K562 (cell line): ENCODE results near the gene MRPL10. TPM values are rescaled to one million over a fixed set of nuclear protein-coding genes. Genes with fewer than 3 reads are reported as not detected.

Experiments used
- CBX1 ChIP-seq: sonication (generic); IDR thresholded peaks from 2 replicates; pipeline ENCODE4 v1.6.1; 2016; ENCODE audit warnings: antibody characterized with exemption, low read depth, mild to moderate bottlenecking
- CHD2 ChIP-seq: IDR thresholded peaks from 2 replicates; pipeline ENCODE4 v1.6.1; 2011; ENCODE audit warnings: low read depth, low read length
- E2F6 ChIP-seq, 2 experiments: IDR thresholded peaks; 2 replicates each; pipeline ENCODE4 v1.6.1; 2011; ENCODE audit warnings: borderline replicate concordance in 1 of 2, control low read depth in 1 of 2, low read depth in 1 of 2, low read length in 1 of 2, mild to moderate bottlenecking in 1 of 2, mixed read lengths in 1 of 2, moderate library complexity in 1 of 2; ENCODE audit not compliant: insufficient read depth in 1 of 2, insufficient read length in 1 of 2, poor library complexity in 1 of 2, severe bottlenecking in 1 of 2; ENCODE audit errors: extremely low read depth in 1 of 2
- HES1 ChIP-seq: fragments of 450-650 bp; IDR thresholded peaks from 2 replicates; pipeline ENCODE4 v1.6.1; 2016; ENCODE audit warnings: low read depth, mild to moderate bottlenecking, moderate library complexity
- MAFF ChIP-seq: IDR thresholded peaks from 2 replicates; pipeline ENCODE4 v1.6.1; 2012; ENCODE audit warnings: low read length, improper control_type of control experiment
- NR1H2 ChIP-seq: sonication (generic); formaldehyde crosslinking; IDR thresholded peaks from 2 replicates; pipeline ENCODE4 v1.4.0; 2020; ENCODE audit warnings: mild to moderate bottlenecking, missing genetic modification reagents
- OTX1 ChIP-seq: fragments of 450-650 bp; formaldehyde crosslinking; IDR thresholded peaks from 2 replicates; pipeline ENCODE4 v1.4.0; 2022; ENCODE audit warnings: mild to moderate bottlenecking
- PCBP1 ChIP-seq: fragments of 200-400 bp; formaldehyde crosslinking; IDR thresholded peaks from 2 replicates; pipeline ENCODE4 v1.6.1; 2018; ENCODE audit warnings: mild to moderate bottlenecking, low read depth, low read length; ENCODE audit not compliant: poor library complexity, severe bottlenecking
- PHF21A ChIP-seq: fragments of 450-650 bp; IDR thresholded peaks from 2 replicates; pipeline ENCODE4 v1.6.1; 2017; ENCODE audit warnings: low read depth, borderline replicate concordance
- POLR2B ChIP-seq: fragments of 450-650 bp; IDR thresholded peaks from 2 replicates; pipeline ENCODE4 v1.6.1; 2018; ENCODE audit warnings: low read depth; ENCODE audit not compliant: partially characterized antibody
- POLR3G ChIP-seq: IDR thresholded peaks from 2 replicates; pipeline ENCODE4 v1.6.1; 2011; ENCODE audit not compliant: insufficient read length, insufficient replicate concordance; ENCODE audit errors: extremely low read depth
- PRMT5 ChIP-seq: sonication (generic); formaldehyde crosslinking; IDR thresholded peaks from 2 replicates; pipeline ENCODE4 v1.5.0; 2020; ENCODE audit warnings: missing genetic modification reagents
- RAD21 ChIP-seq, 2 experiments: fragments of 250-450 bp in 1 of 2; fragments of 450-650 bp in 1 of 2; sonication (Bioruptor Pico) in 1 of 2; formaldehyde crosslinking in 1 of 2; IDR thresholded peaks in 1 of 2; conservative IDR thresholded peaks in 1 of 2; 2 replicates each; pipeline versions ENCODE4 v1.4.0 to v1.8.0; 2020 to 2022; ENCODE audit warnings: mild to moderate bottlenecking in 2 of 2, moderate library complexity in 1 of 2
- RUNX1 ChIP-seq: sonication (generic); IDR thresholded peaks from 2 replicates; pipeline ENCODE4 v1.6.1; 2016; ENCODE audit warnings: antibody characterized with exemption, low read depth
- STAG1 ChIP-seq: sonication (generic); formaldehyde crosslinking; IDR thresholded peaks from 2 replicates; pipeline ENCODE4 v1.5.0; 2020; ENCODE audit warnings: missing genetic modification reagents, borderline replicate concordance
- TAF9B ChIP-seq: fragments of 450-650 bp; IDR thresholded peaks from 2 replicates; pipeline ENCODE4 v1.6.1; 2018; ENCODE audit warnings: mild to moderate bottlenecking; ENCODE audit not compliant: partially characterized antibody
- TEAD4 ChIP-seq, 2 experiments: sonication (generic) in 1 of 2; formaldehyde crosslinking in 1 of 2; IDR thresholded peaks; 2 replicates each; pipeline versions ENCODE4 v1.6.1 to v1.8.0; 2012 to 2022; ENCODE audit warnings: borderline replicate concordance in 1 of 2, inconsistent platforms in 1 of 2, low read length in 1 of 2, mild to moderate bottlenecking in 1 of 2, missing genetic modification reagents in 1 of 2
- THRB ChIP-seq: fragments of 450-650 bp; formaldehyde crosslinking; conservative IDR thresholded peaks from 2 replicates; pipeline ENCODE4 v1.4.0; 2022; ENCODE audit warnings: mild to moderate bottlenecking, missing genetic modification characterization
- YY1 ChIP-seq, 3 experiments: IDR thresholded peaks; 2 replicates each; pipeline ENCODE4 v1.6.1; 2011; ENCODE audit warnings: low read length in 2 of 3, mild to moderate bottlenecking in 2 of 3, moderate library complexity in 2 of 3, borderline replicate concordance in 1 of 3, control low read depth in 1 of 3, low read depth in 1 of 3; ENCODE audit not compliant: insufficient read depth in 3 of 3, insufficient replicate concordance in 2 of 3, control insufficient read depth in 1 of 3, insufficient read length in 1 of 3; ENCODE audit errors: extremely low read depth in 1 of 3
- ZBTB5 ChIP-seq: fragments of 450-650 bp; IDR thresholded peaks from 2 replicates; pipeline ENCODE4 v1.6.1; 2017; ENCODE audit warnings: antibody characterized with exemption
- polyA plus RNA-seq, 8 experiments: library from polyadenylated mRNA; depleted of rRNA in 4 of 8; stranded (reverse) in 5 of 8; unstranded in 3 of 8; fragments of >200 nt; fragmentation: Nextera tagmentation in 2 of 8; fragmentation: Illumina TruSeq in 1 of 8; extraction: Ambion mirVana in 2 of 8; extraction: Trizol in 1 of 8; gene quantifications; 2 replicates each; pipeline versions ENCODE4 v1.2.1 to v1.2.3, GENCODE V29; 2011 to 2014; ENCODE audit warnings: inconsistent platforms in 1 of 8, missing spikeins in 1 of 8
- total RNA-seq, 7 experiments: library from RNA; depleted of rRNA in 6 of 7; stranded (reverse); fragments of >200 nt in 6 of 7; fragmentation: Illumina TruSeq in 2 of 7; extraction: Trizol in 2 of 7; gene quantifications; 2 replicates each; pipeline versions ENCODE4 v1.2.1 to v1.2.3, GENCODE V29; 2011 to 2021; ENCODE audit warnings: low replicate concordance in 1 of 7

The MRPL10 gene
- total and polyA plus RNA-seq, 9 of the 15 experiments (the other 6 are each of a cell fraction or from before 2014, with no cell fraction given): 27.8 to 105 (median 67.3) TPM

GRCh38 chr17:47789611-47790561, 41.5 kb downstream of the MRPL10 start (continued):
- no peak for TF ChIP-seq CHD2
- peak; percentile 42 to 76 for TF ChIP-seq RAD21 (CRISPR knock-in tag; conservative IDR thresholded peaks at IDR 0.05 in 1 of 2, IDR thresholded peaks at IDR 0.05 in 1 of 2)
- TF ChIP-seq ZBTB5: no peak
- no peak for TF ChIP-seq CBX1
- TF ChIP-seq NR1H2: no peak
- TF ChIP-seq OTX1 (CRISPR knock-in tag): no peak
- no peak for TF ChIP-seq PRMT5 (CRISPR knock-in tag)
- no peak for TF ChIP-seq YY1 (IDR thresholded peaks at IDR 0.05; ENCODE audit: borderline replicate concordance in 1 of 3, control insufficient read depth in 1 of 3, extremely low read depth in 1 of 3, insufficient read depth in 3 of 3, insufficient read length in 1 of 3, insufficient replicate concordance in 2 of 3, low read depth in 1 of 3, low read length in 2 of 3)
- no peak for TF ChIP-seq PHF21A
- no peak for TF ChIP-seq RUNX1
- peak in 1 of 2 experiments; percentile 32 for TF ChIP-seq E2F6 (IDR thresholded peaks at IDR 0.05; ENCODE audit: borderline replicate concordance in 1 of 2, extremely low read depth in 1 of 2, insufficient read depth in 1 of 2, insufficient read length in 1 of 2, low read depth in 1 of 2, low read length in 1 of 2, poor library complexity in 1 of 2, severe bottlenecking in 1 of 2)
- TF ChIP-seq HES1: no peak
- no peak for TF ChIP-seq PCBP1
- no peak for TF ChIP-seq MAFF
- no peak for TF ChIP-seq TAF9B
- TF ChIP-seq THRB (CRISPR knock-in tag): no peak
- TF ChIP-seq POLR3G: no peak
- no peak for TF ChIP-seq TEAD4 (IDR thresholded peaks at IDR 0.05; ENCODE audit: low read length)
- 0 out of 2 replicates have a peak, but pooled peaks have one; percentile 21 for TF ChIP-seq TEAD4 (CRISPR knock-in tag; IDR thresholded peaks at IDR 0.05; ENCODE audit: borderline replicate concordance)
- no peak for TF ChIP-seq POLR2B
- TF ChIP-seq STAG1: peak; percentile 75; the same call in 1 of the 2 replicates
